Measurements from ENCODE around the gene ST8SIA6.

The ST8SIA6 gene

DNA sequence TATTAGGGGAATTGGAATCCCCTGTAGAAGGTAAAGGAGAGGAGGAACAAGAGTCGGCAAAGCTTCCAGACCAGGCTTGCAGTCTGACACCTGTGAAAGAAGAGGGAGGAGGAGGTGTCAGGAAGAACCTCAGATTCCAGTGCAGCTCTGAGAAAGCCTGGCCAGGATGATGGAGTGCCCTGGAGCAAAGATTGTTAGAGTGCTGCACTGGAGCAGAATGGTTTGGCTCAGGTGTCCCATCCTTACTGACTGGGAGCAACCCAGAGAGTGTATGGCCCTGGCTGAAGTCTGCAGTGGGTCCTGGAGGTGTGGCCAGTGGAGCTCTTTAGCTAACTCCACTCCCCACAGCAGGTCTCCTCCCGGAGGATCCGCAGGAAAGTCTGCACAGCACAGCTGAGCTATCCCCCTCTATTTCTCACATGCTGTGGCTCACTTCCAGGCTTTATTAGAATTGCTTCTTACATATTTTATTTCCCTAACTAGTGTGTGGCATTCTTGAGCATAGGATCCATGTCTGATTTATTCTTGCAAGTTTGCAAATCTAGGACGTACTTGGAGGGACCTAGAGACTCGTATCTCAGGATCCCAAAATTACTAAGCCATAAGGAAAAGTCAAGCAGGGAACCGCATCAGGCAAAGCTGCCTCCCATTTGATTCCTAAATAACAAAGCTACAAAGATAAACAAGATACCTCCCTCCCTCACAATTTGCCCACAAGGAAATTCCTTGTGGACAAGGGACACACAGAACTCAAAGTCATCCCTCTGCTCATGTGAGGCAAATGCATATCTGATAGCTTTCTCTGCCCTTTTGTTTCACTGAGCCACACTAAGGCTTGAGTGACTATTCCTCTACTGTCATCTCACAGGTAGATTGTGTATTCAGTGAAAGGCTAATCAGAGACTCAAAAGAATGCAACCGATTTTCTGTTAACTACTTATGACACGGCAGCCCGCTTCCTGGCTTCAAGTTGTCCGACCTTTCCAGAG is 167.5 kb downstream of the ST8SIA6 start:
- H3K27ac ChIP-seq (ENCODE audit: low read depth, low read length), result no peak overlapping the region
- H3K27me3 ChIP-seq (ENCODE audit: control insufficient read depth, insufficient read depth, low read length), result no peaks in the 10 kb centered on the region
- H3K9ac ChIP-seq (ENCODE audit: low read length), result no peak overlapping the region
- no peaks in the 10 kb centered on the region for H3K36me3 ChIP-seq (ENCODE audit: control insufficient read depth, insufficient read depth, low read length)
- H3K4me3 ChIP-seq (ENCODE audit: low read length), result no peak overlapping the region
- H3K4me1 ChIP-seq (ENCODE audit: control insufficient read depth, insufficient read depth, low read length), result no peaks in the 10 kb centered on the region

DNA sequence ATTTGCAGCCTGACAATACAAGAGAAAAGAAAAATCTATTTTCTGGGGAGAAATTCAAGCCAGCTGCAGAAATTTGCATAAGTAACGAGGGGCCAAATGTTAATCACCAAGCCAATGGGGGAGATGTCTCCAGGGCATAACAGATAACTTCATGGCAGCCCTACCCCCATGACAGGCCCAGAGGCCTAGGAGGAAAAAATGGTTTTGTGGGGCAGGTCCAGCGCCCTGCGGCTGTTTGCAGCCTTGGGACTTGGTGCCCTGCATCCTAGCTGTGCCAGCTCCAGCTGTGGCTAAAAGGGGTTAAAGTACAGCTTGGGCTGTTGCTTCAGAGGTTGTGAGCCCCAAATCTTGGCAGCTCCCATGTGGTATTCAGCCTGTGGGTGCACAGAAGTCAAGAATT is 172.1 kb downstream of the ST8SIA6 start:
- Histone ChIP-seq H3K27ac (ENCODE audit: low read depth, low read length) (no peak overlapping the region), H3K4me3 (ENCODE audit: low read length) (no peak overlapping the region), H3K9ac (ENCODE audit: low read length) (no peak overlapping the region), H3K36me3 (ENCODE audit: control insufficient read depth, insufficient read depth, low read length) (no peaks in the 10 kb centered on the region), H3K27me3 (ENCODE audit: control insufficient read depth, insufficient read depth, low read length) (no peaks in the 10 kb centered on the region), H3K4me1 (ENCODE audit: control insufficient read depth, insufficient read depth, low read length) (no peaks in the 10 kb centered on the region)

DNA sequence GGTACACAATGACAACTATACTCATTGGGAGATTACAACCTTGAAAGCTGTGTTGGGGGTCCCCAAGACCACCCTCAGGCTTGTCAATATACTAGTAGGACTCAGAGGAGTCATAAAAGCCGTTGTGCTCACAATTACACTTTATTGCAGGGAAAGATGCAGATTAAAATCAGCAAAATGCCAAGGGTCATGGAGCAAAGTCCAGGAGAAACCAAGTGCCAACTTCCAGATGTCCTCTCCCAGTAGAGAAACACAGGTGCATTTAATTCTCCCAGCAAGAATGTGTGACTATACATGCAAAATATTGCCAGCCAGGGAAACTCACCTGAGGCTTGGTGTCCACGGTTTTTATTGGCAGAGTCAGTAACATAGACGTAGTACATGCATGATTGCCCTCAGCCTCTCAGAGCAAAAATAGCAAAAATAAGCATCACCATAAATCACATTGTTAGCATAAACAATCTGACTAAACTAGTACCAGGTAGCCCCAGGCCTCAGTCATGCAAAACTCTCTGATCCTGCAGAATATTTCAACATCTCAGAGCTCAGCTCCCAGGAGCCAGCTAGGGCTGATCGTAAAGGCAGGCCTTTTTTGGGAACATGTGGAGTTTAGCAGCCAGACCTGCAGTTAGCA is 175.7 kb downstream of the ST8SIA6 start:
- no peaks in the 10 kb centered on the region for H3K4me1 ChIP-seq (ENCODE audit: control insufficient read depth, insufficient read depth, low read length)
- H3K27ac ChIP-seq (ENCODE audit: low read depth, low read length), result no peak overlapping the region
- no peaks in the 10 kb centered on the region for H3K36me3 ChIP-seq (ENCODE audit: control insufficient read depth, insufficient read depth, low read length)
- no peaks in the 10 kb centered on the region for H3K27me3 ChIP-seq (ENCODE audit: control insufficient read depth, insufficient read depth, low read length)
- no peak overlapping the region for H3K9ac ChIP-seq (ENCODE audit: low read length)
- no peak overlapping the region for H3K4me3 ChIP-seq (ENCODE audit: low read length)

DNA sequence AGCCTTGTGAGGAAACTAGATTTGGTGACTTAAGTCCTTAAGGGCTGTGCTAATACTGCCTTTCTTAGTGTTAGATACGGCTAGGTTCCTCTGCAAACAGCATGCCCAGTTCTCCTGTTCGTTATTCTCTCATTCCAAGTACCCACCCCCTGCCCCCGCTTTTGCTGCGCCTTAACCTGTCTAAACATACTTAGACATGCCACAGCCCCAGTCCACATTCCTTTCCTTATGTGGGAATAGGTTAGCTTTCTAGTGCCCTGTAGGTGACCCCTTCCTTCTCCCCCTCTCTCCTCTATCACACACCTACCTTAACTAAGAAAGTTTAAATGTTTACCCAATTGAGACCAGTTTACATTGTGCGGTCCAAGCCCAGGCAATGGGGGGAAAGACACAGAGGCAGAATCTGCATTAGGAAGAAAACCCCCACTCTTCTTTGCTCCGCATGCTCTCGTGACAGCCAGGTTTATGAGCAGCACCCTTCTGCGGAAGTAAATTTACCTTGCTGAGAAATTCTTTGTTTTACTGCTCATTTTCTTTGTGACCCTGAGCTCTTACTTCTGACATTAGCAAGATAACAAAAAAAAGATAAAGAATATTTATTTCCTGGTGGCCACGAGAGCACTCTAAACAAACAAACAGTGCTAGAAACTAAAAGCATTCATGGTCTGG is 177.5 kb downstream of the ST8SIA6 start:
- Histone ChIP-seq H3K36me3 (ENCODE audit: control insufficient read depth, insufficient read depth, low read length) (no peaks in the 10 kb centered on the region), H3K27me3 (ENCODE audit: control insufficient read depth, insufficient read depth, low read length) (no peaks in the 10 kb centered on the region), H3K27ac (ENCODE audit: low read depth, low read length) (no peak overlapping the region), H3K9ac (ENCODE audit: low read length) (no peak overlapping the region), H3K4me3 (ENCODE audit: low read length) (no peak overlapping the region), H3K4me1 (ENCODE audit: control insufficient read depth, insufficient read depth, low read length) (no peaks in the 10 kb centered on the region)

DNA sequence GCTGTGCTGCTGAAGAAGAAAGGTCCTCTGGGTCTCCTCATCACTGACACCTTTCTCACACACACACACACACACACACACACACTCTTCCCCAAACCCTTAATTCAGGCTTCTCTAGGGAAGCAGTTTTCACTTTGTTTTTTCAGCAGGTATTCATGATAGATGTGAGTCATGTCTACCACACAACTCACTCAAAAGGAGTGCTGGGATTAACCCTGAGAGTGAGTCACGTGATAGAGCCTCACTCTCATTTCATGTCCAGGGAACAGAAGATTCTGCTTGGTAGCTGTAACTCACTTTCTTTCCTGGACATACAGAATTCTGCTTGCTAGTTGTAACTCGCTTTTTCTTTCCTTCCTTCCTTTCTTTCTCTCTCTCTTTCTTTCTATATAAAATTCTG is 181.0 kb downstream of the ST8SIA6 start:
- Histone ChIP-seq H3K9ac (ENCODE audit: low read length) (no peak overlapping the region), H3K4me1 (ENCODE audit: control insufficient read depth, insufficient read depth, low read length) (no peaks in the 10 kb centered on the region), H3K27me3 (ENCODE audit: control insufficient read depth, insufficient read depth, low read length) (no peaks in the 10 kb centered on the region), H3K4me3 (ENCODE audit: low read length) (no peak overlapping the region), H3K36me3 (ENCODE audit: control insufficient read depth, insufficient read depth, low read length) (no peaks in the 10 kb centered on the region), H3K27ac (ENCODE audit: low read depth, low read length) (no peak overlapping the region)

DNA sequence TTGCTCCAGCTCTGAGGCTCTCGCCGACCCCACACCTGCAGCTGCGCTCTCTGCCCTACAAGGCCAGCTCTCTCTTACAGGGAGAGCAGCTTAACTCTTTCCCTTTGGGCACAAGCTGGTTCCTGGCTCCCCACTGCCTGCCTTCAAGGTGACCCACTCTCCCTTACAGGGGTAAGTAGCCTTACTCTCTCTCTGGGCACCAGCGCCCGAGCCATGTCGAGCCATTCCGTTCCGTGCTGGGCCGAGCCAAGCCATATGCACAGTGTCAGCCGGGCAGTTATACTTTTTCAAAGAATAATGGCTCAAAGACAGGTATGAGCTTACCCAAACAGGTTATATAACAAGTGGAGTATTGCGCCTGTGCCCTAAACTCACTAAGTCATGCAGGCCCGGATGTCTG is 181.7 kb downstream of the ST8SIA6 start:
- Histone ChIP-seq H3K27me3 (ENCODE audit: control insufficient read depth, insufficient read depth, low read length) (no peaks in the 10 kb centered on the region), H3K27ac (ENCODE audit: low read depth, low read length) (no peak overlapping the region), H3K4me1 (ENCODE audit: control insufficient read depth, insufficient read depth, low read length) (no peaks in the 10 kb centered on the region), H3K9ac (ENCODE audit: low read length) (no peak overlapping the region), H3K4me3 (ENCODE audit: low read length) (no peak overlapping the region), H3K36me3 (ENCODE audit: control insufficient read depth, insufficient read depth, low read length) (no peaks in the 10 kb centered on the region)
